WERI-Rb-1 (cell line): Measurements from ENCODE around the gene GRIN2B.

Experiments
- DNase-seq: peaks from one replicate; pipeline ENCODE4 v3.0.0-alpha.2; 2020
- H3K27ac ChIP-seq: fragments of 250-450 bp; sonication (Bioruptor Pico); 2 replicates; pipeline ENCODE4 v1.5.1; 2020; ENCODE audit warnings: mild to moderate bottlenecking, moderate library complexity
- H3K27me3 ChIP-seq: fragments of 250-450 bp; sonication (Bioruptor Pico); 2 replicates; pipeline ENCODE4 v1.5.1; 2021; ENCODE audit warnings: mild to moderate bottlenecking, low read depth, moderate library complexity; ENCODE audit not compliant: insufficient read depth, severe bottlenecking
- H3K36me3 ChIP-seq: fragments of 250-450 bp; sonication (Bioruptor Pico); 2 replicates; pipeline ENCODE4 v1.5.1; 2020; ENCODE audit warnings: mild to moderate bottlenecking, moderate library complexity
- H3K4me3 ChIP-seq: 2 replicates; pipeline ENCODE4 v1.5.1; 2011; ENCODE audit warnings: low read depth, mild to moderate bottlenecking, control low read depth, low read length
- H3K9me3 ChIP-seq: fragments of 250-450 bp; sonication (Bioruptor Pico); 2 replicates; pipeline ENCODE4 v1.5.1; 2021; ENCODE audit warnings: mild to moderate bottlenecking, moderate library complexity; ENCODE audit not compliant: severe bottlenecking
- CTCF ChIP-seq: IDR thresholded peaks from 2 replicates; pipeline ENCODE4 v1.5.1; 2011; ENCODE audit warnings: low read depth, mild to moderate bottlenecking, control low read depth, inconsistent platforms, low read length

Gene GRIN2B

GRCh38 chr12:13979772-13980378 is 1.5 kb downstream of the GRIN2B start:
- no peak for TF ChIP-seq CTCF
- Histone ChIP-seq H3K27me3 (peaks cover 7% of the 10 kb centered on the region), H3K27ac (no peak overlapping the region), H3K4me3 (no peak overlapping the region), H3K9me3 (no peaks in the 10 kb centered on the region), H3K36me3 (no peaks in the 10 kb centered on the region)
- no peak for DNase-seq

GRCh38 chr12:13978876-13979275 is 2.5 kb downstream of the GRIN2B start:
- no peak for TF ChIP-seq CTCF
- Histone ChIP-seq H3K36me3 (no peaks in the 10 kb centered on the region), H3K27me3 (peaks cover 7% of the 10 kb centered on the region), H3K9me3 (no peaks in the 10 kb centered on the region), H3K4me3 (no peak overlapping the region), H3K27ac (no peak overlapping the region)
- DNase-seq = no peak

- no peaks in the 10 kb centered on the region for H3K36me3 ChIP-seq
- H3K27ac ChIP-seq = no peak overlapping the region
- DNase-seq = no peak
- H3K27me3 ChIP-seq = peaks cover 7% of the 10 kb centered on the region
- H3K4me3 ChIP-seq = no peak overlapping the region
- TF ChIP-seq CTCF = no peak
- no peaks in the 10 kb centered on the region for H3K9me3 ChIP-seq
These were observed 4.5 kb downstream of the GRIN2B start for GRCh38 chr12:13976880-13977279.

GRCh38 chr12:13976028-13976584 is 5.3 kb downstream of the GRIN2B start:
- TF ChIP-seq CTCF = no peak
- H3K27me3 ChIP-seq = peaks cover 7% of the 10 kb centered on the region
- H3K4me3 ChIP-seq = no peak overlapping the region

GRCh38 chr12:13973996-13974395 is 7.4 kb downstream of the GRIN2B start:
- no peak for DNase-seq
- H3K36me3 ChIP-seq = no peaks in the 10 kb centered on the region
- H3K9me3 ChIP-seq = no peaks in the 10 kb centered on the region
- no peak for TF ChIP-seq CTCF
- H3K27me3 ChIP-seq = no peaks in the 10 kb centered on the region
- H3K4me3 ChIP-seq = no peak overlapping the region
- H3K27ac ChIP-seq = no peak overlapping the region

More at GRCh38 chr12:13976028-13976584, 5.3 kb downstream of the GRIN2B start:
- DNase-seq = no peak
- Histone ChIP-seq H3K27ac (no peak overlapping the region), H3K9me3 (no peaks in the 10 kb centered on the region), H3K36me3 (no peaks in the 10 kb centered on the region)

GRCh38 chr12:13970803-13971202 is 10.6 kb downstream of the GRIN2B start:
- no peak for DNase-seq
- Histone ChIP-seq H3K27me3 (no peaks in the 10 kb centered on the region), H3K36me3 (no peaks in the 10 kb centered on the region)

More at GRCh38 chr12:13970803-13971202, 10.6 kb downstream of the GRIN2B start:
- Histone ChIP-seq H3K27ac (no peak overlapping the region), H3K4me3 (no peak overlapping the region), H3K9me3 (no peaks in the 10 kb centered on the region)
- TF ChIP-seq CTCF = no peak
